LNCaP clone FGC (cell line): ENCODE measurements around the gene KCNK18.

Experiments
- DNase-seq: peaks from one replicate; pipeline ENCODE4 v3.0.0-alpha.2; 2011; ENCODE audit warnings: low read depth
- H3K4me3 ChIP-seq: 2 replicates; pipeline ENCODE4 v1.5.1; 2011; ENCODE audit warnings: mild to moderate bottlenecking, low read depth, low read length, control low read depth
- CTCF ChIP-seq: IDR thresholded peaks from 2 replicates; pipeline ENCODE4 v1.5.1; 2012; ENCODE audit warnings: mild to moderate bottlenecking; ENCODE audit not compliant: control insufficient read depth, insufficient read depth; ENCODE audit errors: extremely low read depth

KCNK18 gene

DNA sequence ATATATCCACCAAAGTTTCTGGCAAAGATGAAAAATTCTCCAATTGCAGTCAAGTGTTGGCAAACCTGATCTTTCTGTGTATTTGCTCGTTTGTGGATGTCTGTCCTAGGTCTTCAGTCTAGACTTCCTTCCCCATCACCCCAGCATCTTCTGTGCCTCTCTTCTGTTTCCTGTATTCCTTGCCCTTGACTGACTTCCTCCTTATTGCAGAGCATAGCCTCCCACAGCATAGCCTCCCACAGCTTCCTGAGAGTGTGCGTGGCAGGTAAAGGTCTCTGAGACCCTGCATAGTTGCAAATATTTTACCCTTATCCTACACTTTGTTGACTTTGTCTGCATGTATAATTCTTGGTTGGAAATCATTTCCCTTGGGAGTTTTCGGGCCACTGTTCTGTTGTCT lies 62.0 kb downstream of the KCNK18 start:
- no peak for TF ChIP-seq CTCF
- no peak overlapping the region for H3K4me3 ChIP-seq
- no peak for DNase-seq
